ENCODE measurements around the gene LMCD1.

The LMCD1 gene

DNA sequence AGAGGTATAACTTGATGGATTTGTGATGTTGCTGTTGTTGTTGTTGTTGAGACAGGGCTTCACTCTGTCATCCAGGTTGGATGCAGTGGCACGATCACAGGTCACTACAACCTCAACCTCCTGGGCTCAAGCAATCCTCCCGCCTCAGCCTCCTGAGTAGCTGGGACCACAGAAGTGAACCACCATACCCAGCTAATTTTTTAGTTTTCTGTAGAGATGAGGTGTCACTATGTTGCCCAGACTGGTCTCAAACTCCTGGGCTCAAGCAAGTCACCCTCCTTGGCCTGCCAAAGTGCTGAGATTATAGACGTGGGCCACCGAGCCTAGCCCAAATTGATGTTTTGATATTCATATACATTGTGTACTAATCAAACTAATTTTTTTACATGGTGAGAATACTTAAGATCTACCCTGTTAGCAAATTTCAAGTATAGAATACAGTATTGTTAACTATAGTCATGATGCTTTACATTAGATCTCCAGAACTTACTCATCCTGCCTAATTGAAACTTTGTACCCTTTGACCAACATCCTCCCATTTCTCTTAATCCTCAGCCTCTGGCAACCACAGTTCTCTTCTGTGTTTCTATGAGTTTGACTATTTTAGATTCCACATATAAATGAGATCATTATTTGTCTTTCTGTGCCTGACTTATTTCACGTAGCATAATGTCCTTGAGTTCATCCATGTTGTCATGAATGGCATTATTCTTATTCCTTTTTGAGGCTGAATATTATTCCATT is 23.2 kb downstream of the LMCD1 start:
- no peak overlapping the region for H3K4me3 Mint-ChIP-seq
- H3K27me3 Mint-ChIP-seq (ENCODE audit: low read depth): no peaks in the 10 kb centered on the region
- peak overlapping the region in 2 of 3 experiments; percentile 2 to 32 for H3K27ac Mint-ChIP-seq
- peaks cover 68% of the 10 kb centered on the region for H3K4me1 Mint-ChIP-seq
- peaks cover 20% of the 10 kb centered on the region for H3K36me3 Mint-ChIP-seq (ENCODE audit: low read depth)
- TF ChIP-seq, protein P1, sequence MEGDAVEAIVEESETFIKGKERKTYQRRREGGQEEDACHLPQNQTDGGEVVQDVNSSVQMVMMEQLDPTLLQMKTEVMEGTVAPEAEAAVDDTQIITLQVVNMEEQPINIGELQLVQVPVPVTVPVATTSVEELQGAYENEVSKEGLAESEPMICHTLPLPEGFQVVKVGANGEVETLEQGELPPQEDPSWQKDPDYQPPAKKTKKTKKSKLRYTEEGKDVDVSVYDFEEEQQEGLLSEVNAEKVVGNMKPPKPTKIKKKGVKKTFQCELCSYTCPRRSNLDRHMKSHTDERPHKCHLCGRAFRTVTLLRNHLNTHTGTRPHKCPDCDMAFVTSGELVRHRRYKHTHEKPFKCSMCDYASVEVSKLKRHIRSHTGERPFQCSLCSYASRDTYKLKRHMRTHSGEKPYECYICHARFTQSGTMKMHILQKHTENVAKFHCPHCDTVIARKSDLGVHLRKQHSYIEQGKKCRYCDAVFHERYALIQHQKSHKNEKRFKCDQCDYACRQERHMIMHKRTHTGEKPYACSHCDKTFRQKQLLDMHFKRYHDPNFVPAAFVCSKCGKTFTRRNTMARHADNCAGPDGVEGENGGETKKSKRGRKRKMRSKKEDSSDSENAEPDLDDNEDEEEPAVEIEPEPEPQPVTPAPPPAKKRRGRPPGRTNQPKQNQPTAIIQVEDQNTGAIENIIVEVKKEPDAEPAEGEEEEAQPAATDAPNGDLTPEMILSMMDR (IDR thresholded peaks at IDR 0.05; ENCODE audit: unreplicated experiment in 3 of 3): no peak
- no peaks in the 10 kb centered on the region for H3K9me3 Mint-ChIP-seq

DNA sequence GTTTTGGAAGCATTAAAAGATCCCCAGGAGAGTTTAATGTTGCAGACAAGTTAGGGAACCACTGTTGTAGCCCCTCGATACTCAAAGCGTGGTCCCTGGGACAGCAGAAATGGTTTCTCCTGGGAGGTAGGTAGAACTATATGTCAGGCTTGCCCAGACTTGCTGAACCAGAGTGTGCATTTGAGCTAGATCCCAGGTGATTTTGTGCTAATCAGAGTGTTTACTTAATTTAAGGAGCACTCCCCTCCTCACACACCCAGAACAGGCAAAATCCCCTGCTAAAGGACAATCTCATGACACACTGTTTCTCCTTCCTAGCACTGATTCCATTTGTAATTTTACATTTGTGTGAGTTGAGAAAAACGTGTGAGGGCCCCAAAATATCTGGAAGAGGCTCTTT is 24.3 kb downstream of the LMCD1 start:
- Mint-ChIP-seq H3K4me3 (no peak overlapping the region), H3K4me1 (peaks cover 73% of the 10 kb centered on the region), H3K36me3 (ENCODE audit: low read depth) (peaks cover 20% of the 10 kb centered on the region), H3K9me3 (no peaks in the 10 kb centered on the region), H3K27me3 (ENCODE audit: low read depth) (no peaks in the 10 kb centered on the region), H3K27ac (peak overlapping the region in 1 of 3 experiments; percentile 2)
- TF ChIP-seq, protein P1 (IDR thresholded peaks at IDR 0.05; ENCODE audit: unreplicated experiment in 3 of 3): no peak

DNA sequence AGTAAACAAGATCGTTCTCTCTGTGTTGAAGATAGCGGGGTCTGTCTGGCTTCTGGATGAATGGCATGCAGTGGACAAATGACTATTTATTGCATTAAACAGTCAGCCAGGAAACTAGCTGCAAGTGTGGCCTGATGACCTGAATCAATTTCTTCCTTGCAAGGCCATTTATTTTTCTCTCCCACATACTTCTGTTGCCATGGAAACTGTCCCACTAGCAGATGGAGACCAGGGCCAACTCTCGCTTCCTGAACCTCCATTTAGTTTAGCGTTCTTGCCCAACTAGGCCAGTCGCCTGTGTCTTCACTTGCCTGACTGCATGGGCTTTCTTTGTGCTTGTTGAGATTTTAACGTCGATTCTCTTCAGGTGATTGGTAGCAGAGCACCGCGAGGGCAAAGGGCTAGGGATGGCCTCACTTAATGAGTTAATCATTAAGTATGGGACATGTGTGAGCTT is 27.6 kb downstream of the LMCD1 start:
- Mint-ChIP-seq H3K27ac (peak overlapping the region; percentile 93 to 97 (median 95)), H3K9me3 (no peaks in the 10 kb centered on the region), H3K4me3 (peak overlapping the region; percentile 8 to 45 (median 32)), H3K4me1 (peaks cover 74% of the 10 kb centered on the region), H3K27me3 (ENCODE audit: low read depth) (no peaks in the 10 kb centered on the region), H3K36me3 (ENCODE audit: low read depth) (peaks cover 10% of the 10 kb centered on the region)
- TF ChIP-seq, protein P1 (IDR thresholded peaks at IDR 0.05; ENCODE audit: unreplicated experiment in 3 of 3): no peak

DNA sequence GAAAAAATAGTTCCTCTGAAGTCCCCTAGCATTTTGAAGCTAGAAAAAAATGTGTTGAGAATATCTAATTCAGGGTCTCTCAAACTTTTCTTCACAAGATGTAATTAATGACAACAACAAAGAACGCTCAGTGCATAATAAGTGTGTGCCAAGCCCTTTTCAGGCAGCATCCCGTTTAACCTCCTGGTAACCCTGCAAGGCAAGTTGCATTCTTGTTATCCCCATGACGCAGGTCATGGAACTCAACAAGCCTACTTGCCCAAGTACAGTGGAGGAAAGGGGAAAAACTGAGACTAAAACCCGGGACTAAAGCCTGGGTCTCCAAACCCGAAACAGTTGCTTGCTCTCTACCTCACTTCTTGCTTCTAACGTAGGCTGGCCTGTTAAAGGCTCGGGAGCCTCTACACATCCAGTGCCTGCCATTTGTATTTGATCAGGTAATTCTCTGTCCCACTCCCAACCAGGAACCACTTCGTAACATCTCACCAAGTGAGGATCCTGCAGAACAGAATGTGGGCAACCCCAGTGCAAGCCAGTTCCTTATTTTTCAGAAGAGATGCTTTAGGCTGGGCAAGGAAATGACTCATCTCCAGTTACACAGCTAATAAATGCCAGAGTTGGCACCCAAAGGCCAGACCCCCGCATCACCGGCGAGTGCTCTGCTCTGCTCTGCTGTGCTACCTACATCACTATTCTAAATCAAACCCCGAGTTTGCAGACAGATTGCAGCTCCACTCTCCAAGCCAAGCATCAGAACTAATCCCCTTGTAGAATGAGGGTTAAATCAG is 28.3 kb downstream of the LMCD1 start:
- H3K9me3 Mint-ChIP-seq: no peaks in the 10 kb centered on the region
- peaks cover 79% of the 10 kb centered on the region for H3K4me1 Mint-ChIP-seq
- no peak overlapping the region for H3K4me3 Mint-ChIP-seq
- no peaks in the 10 kb centered on the region for H3K27me3 Mint-ChIP-seq (ENCODE audit: low read depth)
- peak overlapping the region; percentile 93 to 97 (median 95) for H3K27ac Mint-ChIP-seq
- peaks cover 8% of the 10 kb centered on the region for H3K36me3 Mint-ChIP-seq (ENCODE audit: low read depth)
- TF ChIP-seq, protein P1 (IDR thresholded peaks at IDR 0.05; ENCODE audit: unreplicated experiment in 3 of 3): no peak

DNA sequence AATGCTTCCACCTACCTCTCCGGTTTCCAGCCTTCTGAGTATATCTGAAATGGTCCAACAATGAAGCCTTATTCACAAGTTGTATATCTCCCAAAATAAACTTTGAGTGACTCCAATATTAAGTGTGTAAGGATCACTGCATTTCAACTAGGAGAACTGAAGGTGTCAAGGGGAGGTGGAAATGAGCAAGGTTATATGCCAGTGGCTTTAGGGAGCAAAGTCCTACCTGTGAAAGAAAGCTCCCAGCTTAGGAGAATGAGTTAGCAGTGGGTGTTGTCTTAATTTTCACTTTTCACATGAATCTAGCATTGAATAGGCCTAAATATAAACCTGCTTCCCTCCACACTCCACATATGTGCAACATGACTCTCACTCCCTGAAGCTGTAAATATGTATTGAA is 29.0 kb downstream of the LMCD1 start:
- Mint-ChIP-seq H3K27me3 (ENCODE audit: low read depth) (no peaks in the 10 kb centered on the region), H3K27ac (peak overlapping the region; percentile 71 to 95 (median 93)), H3K4me1 (peaks cover 79% of the 10 kb centered on the region), H3K9me3 (no peaks in the 10 kb centered on the region), H3K4me3 (no peak overlapping the region), H3K36me3 (ENCODE audit: low read depth) (peaks cover 5% of the 10 kb centered on the region)
- TF ChIP-seq, protein P1 (IDR thresholded peaks at IDR 0.05; ENCODE audit: unreplicated experiment in 3 of 3): no peak
